ENCODE results near the gene PRLR.
"Not testable (repeated sequence)": the region's sequence is repeated elsewhere in the genome, so short reads cannot be mapped to it uniquely, and the experiment has no call there.

The PRLR gene

DNA sequence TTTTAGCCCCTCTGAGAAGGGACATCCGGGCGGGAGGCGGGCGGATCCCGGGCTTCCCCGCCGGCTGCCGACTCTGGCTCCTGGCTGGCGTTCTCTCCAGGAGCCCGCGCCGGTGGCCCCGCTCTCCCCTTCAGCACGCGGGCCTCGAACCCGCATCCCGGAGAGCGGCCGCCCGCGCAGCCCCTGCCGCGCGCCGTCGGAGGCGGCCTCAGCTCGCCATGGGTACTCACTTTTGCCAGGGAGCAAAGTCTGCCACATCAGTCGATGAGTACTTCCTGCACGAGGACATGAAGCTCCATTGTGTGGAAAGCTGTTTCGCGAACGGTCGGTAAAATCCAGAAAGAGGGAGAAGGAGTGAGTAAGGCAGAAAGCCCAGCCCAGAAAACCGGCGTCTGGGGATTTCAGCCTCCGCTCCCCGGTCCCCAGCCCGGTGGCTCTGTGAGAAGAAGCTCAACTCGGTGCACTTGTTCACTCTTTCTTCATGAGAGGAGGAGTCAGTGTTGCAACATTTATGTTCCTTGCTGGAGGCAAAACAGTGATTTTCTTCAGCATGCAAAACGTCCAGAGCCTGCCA is at the start of gene PRLR:
PRLR (minus strand) TSS at position 450 of the 574 bp plus-strand sequence. CDS start 140,867 bp downstream, outside the sequence.
- DNase-seq, result no peak

GRCh38 chr5:35274839-35275509 is 44.7 kb upstream of the PRLR start:
- DNase-seq, result no peak

DNA sequence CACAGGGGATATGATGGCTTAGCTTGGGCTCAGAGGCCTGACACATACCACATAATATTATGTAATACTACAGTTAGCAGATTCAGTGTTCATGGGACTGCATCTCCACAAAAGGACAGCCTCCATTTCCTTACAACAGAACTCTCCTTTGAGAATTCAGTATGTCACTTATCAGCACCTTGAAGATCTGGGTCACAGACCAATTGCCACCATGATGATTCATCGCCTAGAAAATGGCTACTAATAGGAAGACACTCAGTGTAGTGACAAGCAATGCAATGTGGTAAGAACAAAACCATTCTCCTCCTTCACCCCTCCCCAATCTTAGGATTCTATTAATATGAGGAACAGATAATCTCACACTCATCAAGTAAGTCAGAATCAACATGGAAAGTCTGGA is 38.7 kb upstream of the PRLR start:
- no peak for DNase-seq

DNA sequence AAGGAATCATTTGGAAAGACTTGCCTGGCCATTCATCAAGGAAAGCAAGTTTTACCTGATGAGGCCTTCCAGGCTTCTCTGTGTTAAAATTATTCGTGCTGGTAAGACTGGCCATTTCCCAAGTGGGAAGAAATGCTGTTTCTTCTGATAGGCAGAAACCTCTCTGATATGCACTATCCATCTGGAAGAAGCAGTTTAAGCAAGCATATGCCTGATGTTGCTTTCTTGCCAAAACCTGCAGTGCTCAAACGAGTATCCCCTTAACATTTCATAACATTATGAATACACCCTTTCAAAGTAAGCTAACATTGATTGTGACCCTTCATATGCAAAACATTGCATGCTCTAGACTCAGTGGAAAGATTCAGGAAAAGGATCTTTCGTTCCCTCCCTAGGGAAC is 36.0 kb upstream of the PRLR start:
- no peak for DNase-seq

DNA sequence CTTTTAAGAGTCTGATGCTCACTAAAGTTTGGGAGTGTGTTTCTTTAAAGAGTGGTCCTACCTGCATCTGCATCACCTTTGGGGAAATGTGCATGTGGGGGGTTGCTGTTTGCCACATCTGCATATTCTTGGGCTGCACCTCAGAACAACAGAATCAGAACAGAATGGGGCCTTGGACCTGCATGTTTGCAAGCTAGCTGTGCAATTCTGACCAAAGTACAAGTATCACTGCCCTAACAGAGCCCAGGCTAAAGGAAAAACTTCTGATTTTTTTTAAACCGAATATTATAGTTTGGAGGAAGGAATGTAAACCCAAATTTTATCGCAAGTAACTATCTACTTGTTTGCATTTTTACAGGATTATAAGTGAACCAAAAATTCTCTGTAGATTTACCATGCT is 34.2 kb upstream of the PRLR start:
- no peak for DNase-seq

- DNase-seq, result no peak
These were observed 33.1 kb upstream of the PRLR start for GRCh38 chr5:35263266-35263877.

- DNase-seq, result no peak
These were observed 23.3 kb upstream of the PRLR start for GRCh38 chr5:35253582-35253981.

GRCh38 chr5:35252963-35253362 is 22.7 kb upstream of the PRLR start:
- DNase-seq, result no peak

- no peak for DNase-seq
These were observed 18.8 kb upstream of the PRLR start for GRCh38 chr5:35248843-35249780.

GRCh38 chr5:35247648-35248034 is 17.4 kb upstream of the PRLR start:
- DNase-seq, result no peak

DNA sequence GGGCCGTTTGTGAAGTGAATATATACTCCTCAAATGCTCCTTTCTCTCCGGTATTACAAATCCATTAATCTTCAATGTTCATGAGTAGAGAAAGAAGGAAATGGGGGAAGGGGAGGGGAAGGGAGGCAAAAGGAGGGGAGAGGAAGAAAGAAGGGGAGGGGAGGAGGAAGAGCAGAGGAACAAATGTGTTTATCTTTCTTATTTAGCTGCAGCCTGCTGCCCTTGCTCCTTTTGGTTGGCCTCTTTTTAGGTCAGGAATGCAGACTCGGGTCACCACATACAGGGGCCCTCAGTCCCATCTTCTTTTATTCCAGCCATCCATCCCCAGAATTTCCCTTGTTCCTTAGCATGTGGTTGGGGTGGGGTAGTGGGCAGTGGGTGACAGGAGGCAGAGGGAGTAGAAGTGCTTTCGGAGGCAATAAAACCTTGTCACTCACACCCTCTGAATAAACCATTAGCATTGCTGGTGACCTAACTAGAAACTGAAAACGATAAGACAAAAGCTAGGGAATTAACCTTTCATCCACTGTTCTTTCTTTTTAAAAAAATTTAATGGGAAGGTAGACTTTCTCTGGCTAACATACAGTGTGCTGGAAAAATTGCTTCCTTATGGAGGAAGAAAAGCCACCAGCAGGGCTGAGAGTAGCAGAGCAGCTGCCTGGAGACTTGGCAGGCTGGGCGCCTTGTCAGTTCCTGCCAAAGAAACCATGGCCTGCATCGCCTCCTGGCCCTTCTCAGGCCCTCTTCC is 16.8 kb upstream of the PRLR start:
- no peak for DNase-seq

DNA sequence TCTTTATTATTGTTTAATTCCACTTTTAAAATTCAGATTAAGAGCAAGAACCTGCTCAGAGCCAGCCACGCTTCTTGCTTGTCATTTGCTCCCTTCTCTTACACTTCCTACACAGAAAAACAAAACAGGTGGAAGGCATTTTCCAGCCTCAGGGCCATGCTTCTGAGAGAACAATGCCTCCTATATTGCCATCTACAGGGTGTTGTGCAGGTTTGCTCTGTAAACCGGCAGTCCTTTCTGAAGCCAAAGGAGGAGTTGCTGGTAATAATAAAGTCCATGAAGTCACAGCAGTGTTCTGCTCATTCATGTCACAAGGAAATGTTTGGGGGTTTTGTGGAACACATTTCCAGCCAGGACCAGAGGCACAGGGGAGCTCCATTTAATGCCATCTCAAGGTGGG is 16.1 kb upstream of the PRLR start:
- DNase-seq, result no peak

GRCh38 chr5:35245371-35245770 is 15.1 kb upstream of the PRLR start:
- DNase-seq, result not testable (repeated sequence)

- DNase-seq, result no peak
These were observed 13.9 kb upstream of the PRLR start for GRCh38 chr5:35244171-35244570.

DNA sequence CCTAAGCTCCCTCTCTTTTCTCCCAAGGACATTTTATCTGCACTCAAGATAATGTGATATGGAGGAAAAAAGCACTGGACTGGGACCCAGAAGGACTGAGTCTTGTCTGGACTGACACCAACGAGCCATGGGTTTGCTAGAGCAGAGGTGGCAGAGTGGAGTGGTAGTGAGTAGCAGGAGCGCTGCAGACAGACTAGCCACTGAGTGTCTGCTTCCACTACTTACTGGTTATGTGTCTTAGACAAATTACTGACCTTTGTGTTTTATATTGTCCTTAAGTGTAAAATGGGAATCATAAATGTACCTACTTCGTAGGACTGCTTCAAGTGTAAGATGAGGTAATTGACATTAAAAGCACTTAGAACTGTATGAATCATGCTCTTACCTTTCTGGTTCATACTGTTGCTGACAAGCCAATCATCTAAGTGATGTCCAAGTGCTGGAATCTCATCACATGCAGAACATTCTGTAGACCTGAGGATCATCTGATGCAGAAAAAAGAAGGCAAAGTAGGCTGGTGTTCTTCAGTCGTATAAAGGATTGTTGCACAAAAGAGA is 12.5 kb upstream of the PRLR start:
- DNase-seq, result no peak

GRCh38 chr5:35240892-35241291 is 10.6 kb upstream of the PRLR start:
- no peak for DNase-seq

DNA sequence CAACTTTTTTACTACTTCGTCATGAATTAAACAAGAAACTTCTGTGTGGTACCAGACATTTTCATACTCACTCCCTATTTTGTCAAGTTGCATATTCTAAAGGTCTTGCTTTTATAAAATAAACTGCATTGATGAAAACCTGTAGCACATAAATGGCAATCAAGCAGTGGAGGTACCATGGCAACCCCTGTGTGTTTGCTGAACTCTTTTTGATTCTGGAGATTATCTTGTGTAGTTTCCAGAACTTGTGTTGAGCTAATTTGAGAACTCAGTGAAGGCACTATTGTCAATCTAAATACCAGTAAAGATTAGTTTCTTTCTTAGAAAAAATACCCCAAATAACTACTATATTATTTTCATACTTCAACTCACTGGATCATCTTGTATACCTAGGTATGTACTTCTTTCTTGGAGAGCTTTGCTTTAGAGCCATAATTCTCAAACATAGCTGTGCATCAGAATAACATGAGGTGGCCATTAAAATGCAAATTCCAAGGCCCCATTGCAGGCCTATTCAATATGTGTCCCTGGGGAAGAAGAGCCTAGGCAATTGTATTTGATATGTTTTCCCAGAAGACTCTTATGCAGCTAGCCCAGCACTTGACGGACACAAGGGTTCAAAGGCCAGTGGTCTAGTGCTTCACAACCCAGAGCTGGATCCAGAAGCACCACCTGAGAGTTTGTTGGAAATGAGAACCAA is 9.8 kb upstream of the PRLR start:
- DNase-seq, result no peak

DNA sequence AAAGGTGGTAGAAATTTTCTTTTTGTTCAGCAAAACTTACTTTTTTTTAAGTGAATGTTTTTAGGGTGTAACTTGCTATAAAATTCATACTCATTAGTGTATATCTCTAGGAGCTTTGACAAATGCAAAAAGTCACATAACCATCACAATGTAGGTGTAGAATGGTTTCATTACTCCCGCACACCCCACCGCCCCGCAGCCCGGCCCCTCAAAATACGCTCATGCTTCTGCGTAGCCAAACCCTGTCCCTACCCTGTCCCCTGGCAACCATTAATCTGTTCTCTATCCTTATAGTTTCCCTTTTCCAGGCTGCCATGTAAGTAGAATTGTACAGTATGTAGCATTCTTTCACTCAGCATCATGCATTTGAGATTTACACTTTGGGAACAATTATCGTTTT is 9.2 kb upstream of the PRLR start:
- DNase-seq, result no peak

GRCh38 chr5:35237580-35238376 is 7.5 kb upstream of the PRLR start:
- no peak for DNase-seq

GRCh38 chr5:35236770-35237169 is 6.5 kb upstream of the PRLR start:
- no peak for DNase-seq

DNA sequence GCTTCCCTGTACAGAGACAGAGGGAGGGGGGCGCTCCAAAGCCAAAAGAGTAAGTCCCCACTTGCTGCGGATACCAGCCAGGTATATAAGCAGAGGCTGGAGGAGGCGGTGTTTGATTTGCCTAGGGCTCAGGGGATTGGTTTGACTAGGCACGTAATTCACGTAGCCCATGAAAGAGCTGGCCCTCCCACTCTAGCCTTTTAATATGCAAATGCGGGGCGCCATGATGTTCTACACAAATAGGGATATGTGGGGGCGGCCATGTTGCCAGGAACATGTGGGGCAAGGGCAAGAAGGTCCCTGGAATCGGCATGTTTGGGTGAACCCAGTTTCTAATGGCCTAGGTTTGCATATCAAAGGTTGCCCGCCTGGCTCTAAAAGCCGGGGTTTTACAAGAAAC is 3.3 kb upstream of the PRLR start:
- no peak for DNase-seq
